Gastroesophageal sphincter (tissue), 3 donors: ENCODE data around the gene CNGB1.

Experiments
- POLR2A ChIP-seq, 2 donors: fragments of 450-650 bp; IDR thresholded peaks; one replicate each; pipeline ENCODE4 v1.6.1; 2017; ENCODE audit warnings: antibody characterized with exemption in 2 of 2, mild to moderate bottlenecking in 2 of 2, moderate library complexity in 1 of 2
- TF ChIP-seq, protein P1 (sequence below), 4 experiments: fragments of 200-600 bp in 2 of 4; fragments of 450-650 bp in 2 of 4; sonication (generic) in 1 of 4; IDR thresholded peaks; one replicate each; pipeline ENCODE4 v1.5.1; 2017 to 2019; ENCODE audit warnings: antibody characterized with exemption in 4 of 4, mild to moderate bottlenecking in 2 of 4, moderate library complexity in 2 of 4

DNA sequence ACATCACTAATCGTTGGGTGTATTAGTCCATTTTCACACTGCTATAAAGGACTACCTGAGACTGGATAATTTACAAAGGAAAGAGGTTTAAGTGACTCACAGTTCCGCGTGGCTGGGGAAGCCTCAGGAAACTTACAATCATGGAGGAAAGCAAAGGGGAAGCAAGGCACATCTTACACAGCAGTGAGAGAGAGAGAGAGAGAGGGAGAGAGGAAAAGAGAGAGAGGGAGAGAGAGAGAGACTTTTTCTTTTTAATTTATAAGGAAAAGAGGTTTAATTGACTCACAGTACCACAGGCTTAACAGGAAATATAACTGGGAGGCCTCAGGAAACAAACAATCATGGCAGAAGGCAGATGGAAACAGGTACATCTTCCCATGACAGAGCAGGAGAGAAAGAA lies 41.7 kb downstream of the CNGB1 start:
- TF ChIP-seq, protein P1, sequence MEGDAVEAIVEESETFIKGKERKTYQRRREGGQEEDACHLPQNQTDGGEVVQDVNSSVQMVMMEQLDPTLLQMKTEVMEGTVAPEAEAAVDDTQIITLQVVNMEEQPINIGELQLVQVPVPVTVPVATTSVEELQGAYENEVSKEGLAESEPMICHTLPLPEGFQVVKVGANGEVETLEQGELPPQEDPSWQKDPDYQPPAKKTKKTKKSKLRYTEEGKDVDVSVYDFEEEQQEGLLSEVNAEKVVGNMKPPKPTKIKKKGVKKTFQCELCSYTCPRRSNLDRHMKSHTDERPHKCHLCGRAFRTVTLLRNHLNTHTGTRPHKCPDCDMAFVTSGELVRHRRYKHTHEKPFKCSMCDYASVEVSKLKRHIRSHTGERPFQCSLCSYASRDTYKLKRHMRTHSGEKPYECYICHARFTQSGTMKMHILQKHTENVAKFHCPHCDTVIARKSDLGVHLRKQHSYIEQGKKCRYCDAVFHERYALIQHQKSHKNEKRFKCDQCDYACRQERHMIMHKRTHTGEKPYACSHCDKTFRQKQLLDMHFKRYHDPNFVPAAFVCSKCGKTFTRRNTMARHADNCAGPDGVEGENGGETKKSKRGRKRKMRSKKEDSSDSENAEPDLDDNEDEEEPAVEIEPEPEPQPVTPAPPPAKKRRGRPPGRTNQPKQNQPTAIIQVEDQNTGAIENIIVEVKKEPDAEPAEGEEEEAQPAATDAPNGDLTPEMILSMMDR (IDR thresholded peaks at IDR 0.05) = no peak
- TF ChIP-seq POLR2A (IDR thresholded peaks at IDR 0.05) = no peak
